GM19099 (cell line): ENCODE data around the gene DOHH.

ENCODE experiments used
- POLR2A ChIP-seq: IDR thresholded peaks from 3 replicates; pipeline ENCODE4 v1.6.1; 2011; ENCODE audit warnings: low read depth; ENCODE audit not compliant: insufficient read length; ENCODE audit errors: extremely low read depth

The DOHH gene

GRCh38 chr19:3455960-3456601 is 44.4 kb downstream of the DOHH start:
- TF ChIP-seq POLR2A, result no peak

GRCh38 chr19:3455393-3455955 is 45.0 kb downstream of the DOHH start:
- TF ChIP-seq POLR2A, result no peak

- no peak for TF ChIP-seq POLR2A
These were observed 45.6 kb downstream of the DOHH start for GRCh38 chr19:3454656-3455392.

GRCh38 chr19:3453840-3454239 is 46.6 kb downstream of the DOHH start:
- no peak for TF ChIP-seq POLR2A

DNA sequence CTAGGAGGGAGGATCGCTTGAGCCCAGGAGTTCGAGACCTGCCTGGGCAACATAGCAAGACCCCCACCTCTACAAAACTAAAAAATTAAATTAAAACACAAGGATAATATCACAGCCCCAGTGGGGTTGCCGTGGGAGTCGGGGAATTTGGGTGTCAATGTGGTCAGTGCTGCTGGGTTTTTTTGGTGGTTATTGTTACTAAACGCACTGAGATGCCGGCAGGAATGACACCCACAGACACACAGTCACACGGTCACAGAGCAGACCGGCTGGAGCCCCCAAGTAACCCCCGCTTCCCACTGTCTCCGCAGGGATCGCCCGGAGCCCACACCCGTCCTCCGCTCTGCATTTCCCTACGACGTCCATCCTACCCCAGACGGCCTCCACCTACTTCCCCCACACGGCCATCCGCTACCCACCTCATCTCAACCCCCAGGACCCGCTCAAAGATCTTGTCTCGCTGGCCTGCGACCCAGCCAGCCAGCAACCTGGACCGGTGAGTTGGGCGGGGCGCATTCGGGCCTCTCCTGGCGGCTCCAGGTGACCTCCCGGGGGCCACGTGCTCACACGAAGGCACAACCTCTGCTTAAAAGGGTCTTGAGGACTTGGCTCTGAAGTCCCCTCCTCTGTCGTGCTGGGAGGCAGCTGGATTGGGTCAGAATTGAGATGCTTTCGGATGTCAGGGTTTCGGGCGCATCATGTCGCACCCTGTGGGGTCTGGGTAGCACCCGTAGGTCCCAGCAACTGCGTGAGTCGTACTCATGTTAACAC is 48.1 kb downstream of the DOHH start:
- TF ChIP-seq POLR2A, result no peak

DNA sequence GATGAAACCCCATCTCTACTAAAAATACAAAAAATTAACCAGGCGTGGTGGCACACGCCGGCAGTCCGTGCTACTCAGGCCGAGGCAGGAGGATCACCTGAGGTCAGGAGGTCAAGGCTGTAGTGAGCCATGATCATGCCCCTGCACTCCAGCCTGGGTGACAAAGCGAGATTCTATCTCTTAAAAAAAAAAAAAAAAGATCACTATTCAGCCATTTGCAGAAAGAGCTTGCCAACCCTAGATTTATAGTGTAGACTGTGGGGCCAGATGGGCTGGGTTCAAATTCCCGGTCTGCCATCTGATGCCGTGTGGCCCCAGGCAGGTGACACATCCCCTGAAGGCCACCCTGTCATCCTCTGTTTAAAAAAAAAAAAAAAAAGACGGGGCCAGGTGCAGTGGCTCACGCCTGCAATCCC is 49.0 kb downstream of the DOHH start:
- TF ChIP-seq POLR2A, result no peak

- TF ChIP-seq POLR2A, result no peak
These were observed 49.6 kb downstream of the DOHH start for GRCh38 chr19:3450796-3451411.

GRCh38 chr19:3448616-3449334 is 51.7 kb downstream of the DOHH start:
- no peak for TF ChIP-seq POLR2A

DNA sequence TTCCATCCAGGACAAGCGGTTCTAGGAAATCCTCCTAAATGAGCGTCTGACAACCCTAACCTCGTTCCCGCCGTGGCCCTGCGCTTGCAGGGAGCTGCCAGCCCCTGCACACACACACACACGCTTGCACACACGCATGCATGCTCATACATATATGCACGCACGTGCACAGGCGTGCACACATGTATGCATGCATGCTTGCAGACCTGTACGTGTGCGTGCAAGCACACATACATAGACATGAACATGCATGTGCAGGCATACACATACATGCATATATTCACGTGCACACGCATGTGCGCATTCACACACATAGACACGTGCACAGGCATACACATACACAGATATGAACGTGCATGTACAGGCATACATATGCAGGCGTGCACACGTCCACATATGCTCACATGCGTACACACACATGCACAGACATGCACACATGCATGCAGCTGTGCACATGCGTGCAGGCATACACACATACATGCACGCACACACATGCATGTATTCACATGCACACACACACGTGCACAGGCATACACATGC is 55.7 kb downstream of the DOHH start:
- no peak for TF ChIP-seq POLR2A

- no peak for TF ChIP-seq POLR2A
These were observed 56.4 kb downstream of the DOHH start for GRCh38 chr19:3443840-3444694.

- TF ChIP-seq POLR2A, result no peak
These were observed 57.9 kb downstream of the DOHH start for GRCh38 chr19:3442487-3443071.

- TF ChIP-seq POLR2A, result no peak
These were observed 58.5 kb downstream of the DOHH start for GRCh38 chr19:3441986-3442329.

GRCh38 chr19:3441089-3441985 is 59.1 kb downstream of the DOHH start:
- TF ChIP-seq POLR2A, result no peak
